Hematopoietic multipotent progenitor cell (in vitro differentiated cells): ENCODE results near the gene MRGPRE. TPM values are rescaled to one million over a fixed set of nuclear protein-coding genes. Genes with fewer than 3 reads are reported as not detected.

Experiments
- DNase-seq, 3 donors: peaks; one replicate each; pipeline ENCODE4 v3.0.0-alpha.2; 2011 to 2015; ENCODE audit warnings: low read depth in 2 of 3, low spot score in 2 of 3
- total RNA-seq: library from RNA; depleted of rRNA; stranded (reverse); fragments of >200 nt; gene quantifications from one replicate; pipeline ENCODE4 v1.2.3, GENCODE V29; 2012

The MRGPRE gene
- total RNA-seq, 1 donor, result not detected

DNA sequence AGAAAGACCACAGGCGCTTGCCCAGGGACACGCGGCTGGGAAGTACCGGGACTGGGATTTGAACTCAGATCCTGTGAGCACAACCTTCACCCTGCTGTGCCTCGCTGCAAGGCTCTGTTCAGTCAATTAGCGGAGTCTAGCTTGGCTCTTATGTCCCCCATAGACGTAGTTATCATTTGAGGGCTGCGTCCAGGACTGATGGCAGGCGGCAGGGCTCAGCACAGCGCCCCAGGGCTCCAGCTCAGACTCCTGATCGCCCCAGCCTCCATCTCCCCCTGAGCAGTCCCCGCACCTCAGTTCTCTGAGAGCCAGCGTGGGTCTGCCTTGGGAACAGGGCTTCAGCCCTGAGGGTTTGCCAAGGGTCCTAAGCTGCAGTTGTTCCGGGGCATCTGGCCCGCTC, 33.4 kb downstream of the MRGPRE start:
- no peak for DNase-seq

DNA sequence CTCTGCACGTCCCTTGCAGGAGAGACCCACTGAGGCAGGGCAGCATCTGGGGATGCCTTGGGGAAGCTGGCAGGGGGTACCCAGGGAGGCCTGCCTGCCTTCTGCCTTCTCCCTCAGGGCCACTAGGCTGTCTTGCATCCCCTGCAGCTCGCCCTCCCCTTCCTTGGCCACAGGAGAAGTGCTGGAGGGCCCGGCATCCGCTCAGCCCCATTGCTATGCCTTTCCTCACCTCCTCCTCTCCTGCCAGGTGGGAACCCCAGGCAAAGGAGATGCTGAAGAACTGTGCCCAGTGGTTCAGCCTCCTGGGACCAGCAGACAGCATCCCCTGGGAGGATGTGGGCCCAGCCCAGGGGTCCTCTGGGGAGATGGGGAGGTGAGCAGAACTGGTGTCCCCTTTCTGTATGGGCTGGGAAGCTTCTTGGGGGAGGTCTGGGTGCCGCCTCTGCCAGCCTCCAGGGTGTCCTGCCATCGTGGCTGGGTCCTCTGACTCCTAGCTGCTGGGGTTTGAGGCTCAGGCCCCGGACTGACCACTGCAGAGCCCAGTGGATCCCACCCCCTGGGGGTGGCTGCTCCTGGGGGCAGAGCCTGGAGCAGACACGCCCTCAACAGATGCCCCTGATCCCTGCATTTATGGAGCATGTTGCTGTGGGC, 34.2 kb downstream of the MRGPRE start:
- no peak for DNase-seq

GRCh38 chr11:3197044-3197695, 35.0 kb downstream of the MRGPRE start:
- DNase-seq, result no peak

DNA sequence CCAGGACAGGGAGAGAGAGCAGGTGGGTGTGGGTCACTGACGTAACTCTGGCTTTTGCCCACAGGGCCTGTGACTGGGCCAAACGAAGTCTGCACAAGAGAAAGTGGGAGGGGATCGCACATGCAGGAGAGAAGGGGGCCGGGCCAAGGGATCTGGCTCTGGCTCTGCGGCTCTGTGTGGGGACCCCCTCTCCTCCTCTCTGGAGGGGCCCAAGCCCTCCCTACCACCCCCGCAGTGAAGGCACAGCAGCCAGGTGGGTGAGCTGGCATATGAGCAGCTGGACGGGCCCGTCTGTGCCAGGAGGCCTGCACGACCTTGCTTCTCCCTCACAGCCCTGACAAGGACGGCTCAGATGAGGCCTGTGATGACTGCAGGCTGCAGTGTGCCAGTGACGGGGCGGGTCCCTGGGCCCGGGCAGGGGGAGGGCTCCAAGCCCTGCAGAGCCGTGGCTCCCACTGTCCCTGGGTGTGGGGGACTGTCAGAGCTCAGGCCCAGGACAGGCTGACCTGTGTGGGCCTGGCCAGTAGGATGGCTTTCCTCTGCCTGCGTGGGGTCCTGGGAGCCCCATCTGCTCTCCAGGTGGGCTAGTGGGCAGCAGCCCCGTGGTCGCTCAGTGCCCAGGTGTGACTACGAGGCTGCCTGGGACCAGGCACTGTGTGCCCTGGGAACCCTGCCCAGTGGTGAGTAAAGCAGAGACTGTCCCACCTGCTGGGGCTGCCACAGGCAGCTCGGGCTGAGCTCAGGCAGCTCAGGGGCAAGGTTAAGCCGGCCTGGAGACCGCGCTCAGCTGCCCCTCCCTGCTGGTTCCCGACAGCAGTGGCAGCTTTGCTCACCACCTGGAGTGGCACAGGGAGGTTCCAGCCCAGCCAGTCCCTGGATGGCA, 35.8 kb downstream of the MRGPRE start:
- DNase-seq, result no peak

DNA sequence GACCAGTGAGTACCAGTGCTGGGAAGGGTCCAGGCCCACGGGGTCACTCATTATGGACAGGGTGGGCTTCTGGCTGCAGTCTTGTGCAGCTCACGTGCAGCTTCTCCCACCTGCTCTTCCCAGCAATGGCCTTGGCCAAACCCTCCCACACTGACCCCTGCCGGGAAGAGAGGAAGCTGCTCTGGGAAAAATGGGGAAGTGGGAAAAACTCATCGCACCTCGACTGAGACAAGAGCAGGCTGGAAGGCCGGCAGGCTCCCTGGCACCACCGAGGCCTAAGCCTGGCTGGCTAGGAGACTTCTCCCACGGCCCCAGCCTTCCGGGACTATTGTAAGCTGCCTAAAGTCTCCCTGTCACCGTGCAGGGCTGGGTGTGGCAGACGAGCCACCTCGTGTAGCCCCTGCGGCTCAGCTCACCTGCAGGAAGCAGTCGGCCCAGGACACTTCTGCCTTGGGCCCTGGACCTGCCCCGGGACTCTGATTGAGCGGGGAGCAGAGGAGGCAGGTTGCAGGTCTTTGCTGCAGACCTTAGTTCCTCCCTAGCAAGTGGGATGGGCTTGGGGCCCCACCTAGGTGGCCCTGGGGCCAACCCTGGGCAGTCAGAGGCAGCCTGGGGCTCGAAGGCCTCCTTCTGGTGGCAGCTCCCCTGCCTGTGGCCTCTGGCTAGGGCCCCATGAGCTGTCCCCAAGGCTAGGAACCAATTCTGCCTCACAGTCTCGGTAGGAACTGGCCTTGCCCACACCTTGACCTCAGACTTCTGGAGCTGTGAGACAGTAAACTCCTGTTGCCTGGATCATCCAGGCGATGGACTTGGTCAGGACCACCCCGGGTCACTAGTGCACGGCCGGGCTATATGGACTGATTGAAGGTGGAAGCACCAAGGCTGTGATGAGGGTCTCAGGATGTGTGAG, 36.7 kb downstream of the MRGPRE start:
- DNase-seq, result no peak

DNA sequence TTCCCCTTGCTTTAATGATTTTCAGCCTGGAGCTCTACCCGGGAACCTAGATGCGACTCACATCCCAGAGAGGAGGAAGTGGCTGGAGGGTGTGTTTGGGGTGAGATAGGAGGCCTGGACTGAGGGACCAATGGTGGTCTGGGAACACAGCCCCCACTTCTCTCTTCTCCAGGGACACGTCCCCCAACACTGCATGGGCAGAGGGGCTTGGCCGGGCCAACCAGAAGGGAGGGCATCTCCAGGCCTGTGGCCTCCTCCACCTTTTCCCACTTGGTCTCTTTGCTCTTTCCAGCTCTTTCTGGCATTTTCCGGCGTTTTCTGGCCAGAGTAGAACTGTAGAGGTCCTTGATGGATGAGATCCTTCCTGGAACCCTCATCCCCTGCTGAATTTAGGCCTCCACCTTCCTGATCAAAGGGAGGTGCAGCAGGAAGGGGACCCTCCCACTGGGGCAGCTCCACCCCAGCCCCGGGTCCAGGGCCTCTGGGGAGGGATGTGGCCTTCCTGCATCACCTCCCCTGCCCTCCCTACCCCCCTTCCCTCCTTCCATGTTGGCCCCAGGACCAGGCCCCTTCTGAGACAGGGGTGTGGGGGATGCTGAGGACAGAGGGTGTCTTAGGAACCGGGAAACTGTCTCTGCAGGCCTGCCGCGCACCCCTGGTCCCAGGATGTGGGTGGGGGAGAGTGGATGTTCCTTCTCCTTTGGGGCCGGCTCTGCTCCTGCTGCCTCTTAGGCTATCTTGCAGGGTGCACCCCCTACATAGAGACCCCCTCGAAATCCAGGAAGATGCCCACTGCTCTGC, 38.0 kb downstream of the MRGPRE start:
- no peak for DNase-seq

- no peak for DNase-seq
Measured at GRCh38 chr11:3193373-3194015, 38.7 kb downstream of the MRGPRE start.

GRCh38 chr11:3192511-3193372, 39.5 kb downstream of the MRGPRE start:
- DNase-seq, result no peak

DNA sequence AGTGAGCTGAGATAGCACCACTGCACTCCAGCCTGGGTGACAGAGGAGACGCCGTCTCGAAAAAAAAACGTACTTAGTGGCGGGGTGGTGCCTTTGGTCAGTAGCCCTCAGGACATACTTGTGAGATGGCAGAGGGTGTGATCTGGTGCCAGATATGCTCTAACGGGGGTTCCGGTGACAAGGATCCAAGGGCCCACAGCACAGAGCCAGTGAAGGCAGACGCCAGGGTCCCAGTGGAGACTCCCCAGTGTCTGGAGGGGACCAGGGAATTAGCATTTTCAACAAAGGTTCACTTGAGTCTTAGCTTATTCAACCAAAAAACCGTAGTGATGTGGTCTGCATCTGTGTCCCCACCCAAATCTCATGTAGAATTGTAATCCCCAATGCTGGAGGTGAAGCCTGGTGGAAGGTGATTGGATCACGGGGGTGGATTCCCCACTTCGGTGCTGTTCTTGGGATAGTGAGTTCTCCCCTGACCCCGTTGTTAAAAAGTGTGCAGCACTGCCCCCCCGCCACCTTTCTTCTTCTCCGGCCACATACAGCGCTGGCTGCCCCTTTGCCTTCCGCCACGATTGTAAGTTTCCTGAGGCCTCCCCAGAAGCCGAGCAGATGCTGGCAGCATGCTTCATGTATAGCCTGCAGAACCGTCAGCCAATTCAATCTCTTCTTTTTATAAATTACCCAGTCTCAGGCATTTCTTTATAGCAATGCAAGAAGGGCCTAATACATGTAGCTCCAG, 40.5 kb downstream of the MRGPRE start:
- DNase-seq, result no peak

DNA sequence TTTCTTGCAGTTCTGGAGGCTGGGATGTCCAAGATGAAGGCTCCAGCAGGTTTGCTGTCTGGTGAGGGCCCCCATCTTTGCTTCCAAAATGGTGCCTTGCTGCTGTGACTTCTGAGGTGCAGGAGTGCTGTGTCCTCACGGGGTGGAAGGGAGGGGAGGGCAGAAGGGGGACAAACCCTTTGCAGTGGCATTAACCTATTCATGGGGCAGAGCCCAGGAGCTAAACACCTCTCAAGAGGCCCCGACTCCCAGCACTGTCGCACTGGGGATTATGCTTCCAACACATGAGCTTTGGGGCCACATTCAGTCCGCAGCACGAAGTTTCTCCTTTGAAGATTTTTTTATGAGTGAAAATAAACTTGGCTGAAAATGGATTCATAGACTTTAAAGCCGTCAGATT, 41.6 kb downstream of the MRGPRE start:
- DNase-seq, result no peak

GRCh38 chr11:3189886-3190583, 42.2 kb downstream of the MRGPRE start:
- no peak for DNase-seq

- DNase-seq, result no peak
Measured at GRCh38 chr11:3189196-3189843, 42.9 kb downstream of the MRGPRE start.

GRCh38 chr11:3188496-3189195, 43.6 kb downstream of the MRGPRE start:
- DNase-seq, result no peak

DNA sequence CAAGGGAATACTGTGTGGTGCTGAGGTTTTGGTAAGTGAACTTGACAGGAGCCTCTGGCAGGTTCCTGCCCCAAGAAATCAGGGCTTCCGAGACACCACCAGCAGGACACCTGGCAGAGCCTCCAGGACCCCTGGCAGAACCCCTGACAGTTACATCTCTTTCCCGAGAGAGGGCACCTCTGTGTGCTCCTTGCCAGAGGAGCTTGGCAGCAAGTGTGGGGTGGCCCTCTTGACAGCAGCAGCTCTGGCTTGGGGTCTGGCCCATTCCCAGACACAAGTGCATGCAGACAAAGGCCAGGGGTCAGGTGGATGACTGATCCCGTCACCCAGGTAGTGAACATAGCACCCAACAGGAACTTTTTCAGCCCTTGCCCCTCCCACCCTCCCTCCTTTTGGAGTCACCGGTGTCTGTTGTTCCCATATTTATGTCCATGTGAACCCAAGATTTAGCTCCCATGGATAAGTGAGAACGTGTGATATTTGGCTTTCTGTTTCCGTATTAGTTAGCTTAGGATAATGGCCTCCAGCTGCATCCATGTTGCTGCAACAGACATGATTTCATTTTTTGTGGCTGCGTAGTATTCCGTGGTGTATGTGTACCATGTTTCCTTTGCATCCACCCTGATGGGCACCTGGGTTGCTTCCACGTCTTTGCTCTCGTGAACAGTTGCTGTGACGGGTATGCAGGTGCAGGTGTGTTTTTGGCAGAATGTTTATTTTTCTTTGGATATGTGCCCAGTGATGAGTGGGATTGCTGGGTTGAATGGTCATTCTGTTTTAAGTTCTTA, 45.9 kb downstream of the MRGPRE start:
- no peak for DNase-seq

- no peak for DNase-seq
Measured at GRCh38 chr11:3184732-3185347, 47.4 kb downstream of the MRGPRE start.
